Liver (tissue), 9 donors: ENCODE measurements around the gene SPN. TPM values are rescaled to one million over a fixed set of nuclear protein-coding genes. Genes with fewer than 3 reads are reported as not detected.

ENCODE experiments used
- DNase-seq: peaks from one replicate; pipeline ENCODE4 v3.0.0-alpha.2; 2017; ENCODE audit warnings: low spot score
- H3K27ac ChIP-seq, 2 donors: one replicate each; pipeline ENCODE4 v1.7.0; 2013; ENCODE audit warnings: inconsistent platforms in 2 of 2, low read length in 2 of 2, control low read depth in 1 of 2, low read depth in 1 of 2, mild to moderate bottlenecking in 1 of 2
- H3K27me3 ChIP-seq, 4 donors: one replicate each; pipeline versions ENCODE4 v1.6.1 to v1.7.0; 2013; ENCODE audit warnings: low read length in 3 of 4, inconsistent platforms in 1 of 4, mild to moderate bottlenecking in 1 of 4, moderate library complexity in 1 of 4; ENCODE audit not compliant: control insufficient read depth in 4 of 4, insufficient read depth in 4 of 4
- H3K36me3 ChIP-seq, 4 donors: one replicate each; pipeline versions ENCODE4 v1.6.1 to v1.7.0; 2013; ENCODE audit warnings: low read length in 3 of 4, mild to moderate bottlenecking in 3 of 4, low read depth in 1 of 4, moderate library complexity in 1 of 4; ENCODE audit not compliant: control insufficient read depth in 4 of 4, insufficient read depth in 3 of 4
- H3K4me1 ChIP-seq, 4 donors: one replicate each; pipeline versions ENCODE4 v1.6.1 to v1.7.0; 2013; ENCODE audit warnings: low read length in 3 of 4, mild to moderate bottlenecking in 3 of 4, moderate library complexity in 1 of 4; ENCODE audit not compliant: control insufficient read depth in 4 of 4, insufficient read depth in 4 of 4
- H3K4me3 ChIP-seq, 3 donors: one replicate each; pipeline versions ENCODE4 v1.6.1 to v1.7.0; 2013; ENCODE audit warnings: low read length in 3 of 3, control low read depth in 1 of 3, low read depth in 1 of 3, mild to moderate bottlenecking in 1 of 3
- H3K9ac ChIP-seq, 2 donors: one replicate each; pipeline ENCODE4 v1.7.0; 2013; ENCODE audit warnings: low read length in 2 of 2, mild to moderate bottlenecking in 2 of 2, moderate library complexity in 2 of 2, control low read depth in 1 of 2, low read depth in 1 of 2
- H3K9me3 ChIP-seq, 4 donors: one replicate each; pipeline versions ENCODE4 v1.6.1 to v1.7.0; 2013; ENCODE audit warnings: low read length in 3 of 4; ENCODE audit not compliant: control insufficient read depth in 4 of 4
- ATF3 ChIP-seq: IDR thresholded peaks from 2 replicates; pipeline ENCODE4 v1.6.1; 2016; ENCODE audit warnings: antibody characterized with exemption
- EGR1 ChIP-seq, 2 donors: IDR thresholded peaks; 2 replicates each; pipeline ENCODE4 v1.6.1; 2016 to 2018; ENCODE audit warnings: antibody characterized with exemption in 2 of 2, low read depth in 2 of 2
- FOXA1 ChIP-seq: IDR thresholded peaks from 2 replicates; pipeline ENCODE4 v1.6.1; 2016; ENCODE audit warnings: antibody characterized with exemption
- FOXA2 ChIP-seq: IDR thresholded peaks from 2 replicates; pipeline ENCODE4 v1.6.1; 2016; ENCODE audit warnings: antibody characterized with exemption
- HNF4A ChIP-seq, 2 donors: conservative IDR thresholded peaks; 2 replicates each; pipeline ENCODE4 v1.6.1; 2016; ENCODE audit warnings: antibody characterized with exemption in 2 of 2, mild to moderate bottlenecking in 2 of 2
- HNF4G ChIP-seq: IDR thresholded peaks from 2 replicates; pipeline ENCODE4 v1.6.1; 2016; ENCODE audit warnings: antibody characterized with exemption
- JUND ChIP-seq, 2 donors: IDR thresholded peaks; 2 replicates each; pipeline ENCODE4 v1.6.1; 2016; ENCODE audit warnings: antibody characterized with exemption in 2 of 2
- MAX ChIP-seq: IDR thresholded peaks from 2 replicates; pipeline ENCODE4 v1.6.1; 2016; ENCODE audit warnings: antibody characterized with exemption
- NR2F2 ChIP-seq: IDR thresholded peaks from 2 replicates; pipeline ENCODE4 v1.6.1; 2016; ENCODE audit warnings: antibody characterized with exemption
- RAD21 ChIP-seq, 2 donors: IDR thresholded peaks; 2 replicates each; pipeline ENCODE4 v1.6.1; 2016; ENCODE audit warnings: antibody characterized with exemption in 2 of 2, mild to moderate bottlenecking in 2 of 2
- REST ChIP-seq: IDR thresholded peaks from 2 replicates; pipeline ENCODE4 v1.6.1; 2016; ENCODE audit warnings: antibody characterized with exemption, mild to moderate bottlenecking
- RXRA ChIP-seq, 2 donors: IDR thresholded peaks; 2 replicates each; pipeline ENCODE4 v1.6.1; 2017 to 2018; ENCODE audit warnings: antibody characterized with exemption in 2 of 2, mild to moderate bottlenecking in 1 of 2
- SP1 ChIP-seq: IDR thresholded peaks from 2 replicates; pipeline ENCODE4 v1.6.1; 2018; ENCODE audit warnings: antibody characterized with exemption, mild to moderate bottlenecking
- TAF1 ChIP-seq: conservative IDR thresholded peaks from 2 replicates; pipeline ENCODE4 v1.6.1; 2016; ENCODE audit warnings: antibody characterized with exemption, mild to moderate bottlenecking
- YY1 ChIP-seq: IDR thresholded peaks from 2 replicates; pipeline ENCODE4 v1.6.1; 2016; ENCODE audit warnings: antibody characterized with exemption, mild to moderate bottlenecking
- WGBS: extraction: QIAGEN DNeasy Blood & Tissue Kit; methylation state at CpG from one replicate; pipeline ENCODE4 v1.1.7; 2013; 5-methylcytosine and 5-hydroxymethylcytosine counted together
- polyA plus RNA-seq, 2 donors: library from polyadenylated mRNA; stranded (reverse) in 1 of 2; unstranded in 1 of 2; fragments of 200-250 nt in 1 of 2; fragments of >200 nt in 1 of 2; fragmentation: Nextera tagmentation in 1 of 2; extraction: Ambion mirVana in 1 of 2; gene quantifications; one replicate each; pipeline versions ENCODE4 v1.2.1 to v1.2.3, GENCODE V29; 2013 to 2015
- total RNA-seq, 2 donors: library from RNA; depleted of rRNA; stranded (reverse); fragments of >200 nt; gene quantifications; one replicate each; pipeline ENCODE4 v1.2.3, GENCODE V29; 2014
- TF ChIP-seq, protein P1 (sequence below): IDR thresholded peaks from 2 replicates; pipeline ENCODE4 v1.6.1; 2016; ENCODE audit warnings: antibody characterized with exemption
- donor health status: healthy.
- donor health status: healthy.
- donor health status: healthy.
- donor health status: healthy.
- donor health status: healthy.

SPN gene
- total and polyA plus RNA-seq, 4 donors = 0.85 to 31.2 (median 0.91) TPM

- Histone ChIP-seq H3K36me3 (peaks cover 0 to 4% (median 0%) of the 10 kb centered on the region in 4 donors), H3K4me1 (peaks cover 3 to 17% (median 9%) of the 10 kb centered on the region in 4 donors), H3K4me3 (no peak overlapping the region), H3K27me3 (no peaks in the 10 kb centered on the region), H3K27ac (no peak overlapping the region), H3K9me3 (no peaks in the 10 kb centered on the region), H3K9ac (no peak overlapping the region)
- TF ChIP-seq MAX (no peak), SP1 (no peak), FOXA2 (no peak), RAD21 (IDR thresholded peaks at IDR 0.05) (no peak), HNF4A (conservative IDR thresholded peaks at IDR 0.05) (no peak)
- TF ChIP-seq, protein P1, sequence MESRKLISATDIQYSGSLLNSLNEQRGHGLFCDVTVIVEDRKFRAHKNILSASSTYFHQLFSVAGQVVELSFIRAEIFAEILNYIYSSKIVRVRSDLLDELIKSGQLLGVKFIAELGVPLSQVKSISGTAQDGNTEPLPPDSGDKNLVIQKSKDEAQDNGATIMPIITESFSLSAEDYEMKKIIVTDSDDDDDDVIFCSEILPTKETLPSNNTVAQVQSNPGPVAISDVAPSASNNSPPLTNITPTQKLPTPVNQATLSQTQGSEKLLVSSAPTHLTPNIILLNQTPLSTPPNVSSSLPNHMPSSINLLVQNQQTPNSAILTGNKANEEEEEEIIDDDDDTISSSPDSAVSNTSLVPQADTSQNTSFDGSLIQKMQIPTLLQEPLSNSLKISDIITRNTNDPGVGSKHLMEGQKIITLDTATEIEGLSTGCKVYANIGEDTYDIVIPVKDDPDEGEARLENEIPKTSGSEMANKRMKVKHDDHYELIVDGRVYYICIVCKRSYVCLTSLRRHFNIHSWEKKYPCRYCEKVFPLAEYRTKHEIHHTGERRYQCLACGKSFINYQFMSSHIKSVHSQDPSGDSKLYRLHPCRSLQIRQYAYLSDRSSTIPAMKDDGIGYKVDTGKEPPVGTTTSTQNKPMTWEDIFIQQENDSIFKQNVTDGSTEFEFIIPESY = no peak
- DNase-seq = no peak
- WGBS = 91% methylated on average over 10 of the region's 10 CpGs
These were observed 21.6 kb downstream of the SPN start for GRCh38 chr16:29684679-29685078.

DNA sequence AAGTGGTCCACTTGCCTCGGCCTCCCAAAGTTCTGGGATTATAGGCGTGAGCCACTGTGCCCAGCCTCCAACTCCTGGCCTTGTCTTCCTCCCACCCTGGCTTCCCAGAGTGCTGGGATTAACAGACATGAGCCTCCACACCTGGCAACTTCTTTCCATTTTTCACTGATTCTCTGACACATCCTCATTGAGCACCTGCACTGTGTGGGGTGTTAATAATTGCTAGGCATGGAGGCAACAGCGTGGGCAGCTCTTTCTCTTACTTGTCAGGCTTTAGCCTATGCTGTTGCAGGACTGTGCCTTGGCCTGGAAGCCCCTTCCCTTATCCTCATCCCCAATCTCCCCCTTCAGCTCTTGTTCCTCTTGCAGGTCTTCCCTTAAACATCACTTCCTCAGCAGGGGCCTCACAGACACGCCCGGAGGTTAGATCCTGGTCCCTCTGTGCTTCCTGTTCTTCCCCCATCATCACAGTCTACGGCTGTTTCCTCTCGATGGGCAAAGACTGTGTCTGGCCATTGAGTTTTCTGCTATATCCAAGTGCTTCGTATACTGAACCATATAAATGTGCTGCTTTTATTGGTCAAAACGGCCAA lies 23.8 kb downstream of the SPN start:
- no peak for DNase-seq
- Histone ChIP-seq H3K4me1 (peaks cover 0 to 9% (median 6%) of the 10 kb centered on the region in 4 donors), H3K36me3 (peaks cover 0 to 4% (median 0%) of the 10 kb centered on the region in 4 donors), H3K4me3 (no peak overlapping the region), H3K27me3 (no peaks in the 10 kb centered on the region), H3K9ac (no peak overlapping the region), H3K27ac (no peak overlapping the region), H3K9me3 (no peaks in the 10 kb centered on the region)
- no peak for TF ChIP-seq ATF3
- TF ChIP-seq RXRA (IDR thresholded peaks at IDR 0.05) = no peak
- no peak for TF ChIP-seq SP1
- no peak for TF ChIP-seq EGR1 (IDR thresholded peaks at IDR 0.05; ENCODE audit: low read depth in 2 of 2)
- no peak for TF ChIP-seq REST
- no peak for TF ChIP-seq FOXA2
- TF ChIP-seq YY1 = no peak
- TF ChIP-seq FOXA1 = no peak
- no peak for TF ChIP-seq JUND (IDR thresholded peaks at IDR 0.05)
- TF ChIP-seq HNF4G = no peak
- TF ChIP-seq TAF1 = no peak
- no peak for TF ChIP-seq HNF4A (conservative IDR thresholded peaks at IDR 0.05)
- no peak for TF ChIP-seq NR2F2
- 82% methylated on average over 9 of the region's 9 CpGs for WGBS
